ENCODE results near the gene FLNC. TPM values are rescaled to one million over a fixed set of nuclear protein-coding genes. Genes with fewer than 3 reads are reported as not detected.

The FLNC gene
- total and polyA plus RNA-seq, 9 of the 15 experiments (the other 6 are each of a cell fraction or from before 2014, with no cell fraction given) = 0.90 to 155 (median 28.8) TPM

GRCh38 chr7:128783143-128783861 lies 46.9 kb upstream of the FLNC start (continued):
- TF ChIP-seq ZBTB40 (IDR thresholded peaks at IDR 0.05) = peak; percentile 92
- TF ChIP-seq ZBTB40 (CRISPR knock-in tag; IDR thresholded peaks at IDR 0.05) = peak; percentile 58
- no peak for TF ChIP-seq TSHZ1 (CRISPR knock-in tag; IDR thresholded peaks at IDR 0.05)
- no peak for TF ChIP-seq ZNF75A (CRISPR knock-in tag; IDR thresholded peaks at IDR 0.05)
- peak; percentile 10; the same call in 1 of the 2 replicates for TF ChIP-seq CBX5 (IDR thresholded peaks at IDR 0.05; ENCODE audit: borderline replicate concordance, low read depth)
- TF ChIP-seq EGR1 (conservative IDR thresholded peaks at IDR 0.05) = peak; percentile 31; the same call in 1 of the 2 replicates
- TF ChIP-seq LCOR (CRISPR knock-in tag; IDR thresholded peaks at IDR 0.05) = no peak; the same call in 1 of the 2 replicates
- peak; percentile 44; the same call in 1 of the 2 replicates for TF ChIP-seq ATF6 (CRISPR knock-in tag; IDR thresholded peaks at IDR 0.05)
- peak; percentile 31; the same call in 1 of the 2 replicates for TF ChIP-seq FOSL1 (tag; conservative IDR thresholded peaks at IDR 0.05)
